GM23248 (cell line): ENCODE data around the gene PCCB.

Experiments
- EZH2 ChIP-seq: fragments of 200-600 bp; sonication (generic); IDR thresholded peaks from 2 replicates; pipeline ENCODE4 v1.6.1; 2018; ENCODE audit warnings: antibody characterized with exemption, mild to moderate bottlenecking; ENCODE audit not compliant: insufficient read depth, poor library complexity, severe bottlenecking
- EZH2phosphoT487 ChIP-seq: fragments of 200-600 bp; sonication (generic); IDR thresholded peaks from 2 replicates; pipeline ENCODE4 v1.6.1; 2018; ENCODE audit warnings: antibody characterized with exemption, moderate library complexity, mild to moderate bottlenecking, low read depth; ENCODE audit not compliant: insufficient read depth

DNA sequence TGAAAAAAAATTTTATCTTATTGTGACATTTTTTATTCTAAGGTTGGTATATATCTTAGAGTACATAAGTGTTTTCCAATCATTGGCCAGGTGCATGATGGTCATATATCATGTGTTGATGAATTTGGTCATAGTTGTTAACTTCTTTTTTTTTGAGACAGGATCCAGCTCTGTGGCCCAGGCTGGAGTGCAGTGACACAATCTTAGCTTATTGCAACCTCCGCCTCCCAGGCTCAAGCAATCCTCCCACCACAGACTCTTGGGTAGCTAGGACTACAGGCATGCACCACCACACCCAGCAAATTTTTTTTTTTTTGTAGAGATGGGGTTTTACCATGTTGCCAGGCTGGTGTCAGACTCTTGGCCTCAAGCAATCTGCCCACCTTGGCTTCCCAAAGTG lies 44.0 kb downstream of the PCCB start:
- no peak for TF ChIP-seq EZH2
- no peak for TF ChIP-seq EZH2phosphoT487
